AG09319 (cell line): ENCODE data around the gene CTPS2.

Experiments used
- DNase-seq: peaks from one replicate; pipeline ENCODE4 v3.0.0-alpha.2; 2010; ENCODE audit warnings: low read depth; ENCODE audit errors: extremely low read depth
- TF ChIP-seq, protein P1 (sequence below): IDR thresholded peaks from 2 replicates; pipeline ENCODE4 v1.5.1; 2011; ENCODE audit warnings: low read depth, mild to moderate bottlenecking, inconsistent platforms, low read length, moderate library complexity

CTPS2 gene

GRCh38 chrX:16711893-16712547 is 449 bp downstream of the CTPS2 start:
- TF ChIP-seq, protein P1, sequence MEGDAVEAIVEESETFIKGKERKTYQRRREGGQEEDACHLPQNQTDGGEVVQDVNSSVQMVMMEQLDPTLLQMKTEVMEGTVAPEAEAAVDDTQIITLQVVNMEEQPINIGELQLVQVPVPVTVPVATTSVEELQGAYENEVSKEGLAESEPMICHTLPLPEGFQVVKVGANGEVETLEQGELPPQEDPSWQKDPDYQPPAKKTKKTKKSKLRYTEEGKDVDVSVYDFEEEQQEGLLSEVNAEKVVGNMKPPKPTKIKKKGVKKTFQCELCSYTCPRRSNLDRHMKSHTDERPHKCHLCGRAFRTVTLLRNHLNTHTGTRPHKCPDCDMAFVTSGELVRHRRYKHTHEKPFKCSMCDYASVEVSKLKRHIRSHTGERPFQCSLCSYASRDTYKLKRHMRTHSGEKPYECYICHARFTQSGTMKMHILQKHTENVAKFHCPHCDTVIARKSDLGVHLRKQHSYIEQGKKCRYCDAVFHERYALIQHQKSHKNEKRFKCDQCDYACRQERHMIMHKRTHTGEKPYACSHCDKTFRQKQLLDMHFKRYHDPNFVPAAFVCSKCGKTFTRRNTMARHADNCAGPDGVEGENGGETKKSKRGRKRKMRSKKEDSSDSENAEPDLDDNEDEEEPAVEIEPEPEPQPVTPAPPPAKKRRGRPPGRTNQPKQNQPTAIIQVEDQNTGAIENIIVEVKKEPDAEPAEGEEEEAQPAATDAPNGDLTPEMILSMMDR = no peak
- no peak for DNase-seq

GRCh38 chrX:16711219-16711811 is 1.2 kb downstream of the CTPS2 start:
- DNase-seq = no peak
- TF ChIP-seq, protein P1 = no peak

DNA sequence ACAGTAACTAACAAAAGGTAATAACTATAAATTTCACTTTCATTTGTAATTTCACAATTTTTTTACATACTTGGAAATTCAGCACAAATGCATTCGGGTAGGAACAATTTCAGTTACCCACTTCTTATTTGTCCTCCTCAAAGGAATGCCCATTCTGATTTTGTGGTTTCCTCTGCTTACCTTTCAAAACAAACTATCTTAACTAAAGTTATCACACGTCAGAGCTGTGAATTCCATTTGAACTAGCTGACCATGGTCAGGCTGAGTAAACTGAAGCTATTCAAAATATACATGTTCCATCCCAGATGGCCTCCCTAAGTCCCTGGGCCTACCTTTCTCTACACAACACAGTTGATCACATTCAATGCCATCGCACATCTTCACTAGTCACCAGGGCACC is 4.5 kb downstream of the CTPS2 start:
- TF ChIP-seq, protein P1 = no peak
- DNase-seq = no peak

GRCh38 chrX:16705370-16705769 is 7.1 kb downstream of the CTPS2 start:
- TF ChIP-seq, protein P1 = no peak
- no peak for DNase-seq

DNA sequence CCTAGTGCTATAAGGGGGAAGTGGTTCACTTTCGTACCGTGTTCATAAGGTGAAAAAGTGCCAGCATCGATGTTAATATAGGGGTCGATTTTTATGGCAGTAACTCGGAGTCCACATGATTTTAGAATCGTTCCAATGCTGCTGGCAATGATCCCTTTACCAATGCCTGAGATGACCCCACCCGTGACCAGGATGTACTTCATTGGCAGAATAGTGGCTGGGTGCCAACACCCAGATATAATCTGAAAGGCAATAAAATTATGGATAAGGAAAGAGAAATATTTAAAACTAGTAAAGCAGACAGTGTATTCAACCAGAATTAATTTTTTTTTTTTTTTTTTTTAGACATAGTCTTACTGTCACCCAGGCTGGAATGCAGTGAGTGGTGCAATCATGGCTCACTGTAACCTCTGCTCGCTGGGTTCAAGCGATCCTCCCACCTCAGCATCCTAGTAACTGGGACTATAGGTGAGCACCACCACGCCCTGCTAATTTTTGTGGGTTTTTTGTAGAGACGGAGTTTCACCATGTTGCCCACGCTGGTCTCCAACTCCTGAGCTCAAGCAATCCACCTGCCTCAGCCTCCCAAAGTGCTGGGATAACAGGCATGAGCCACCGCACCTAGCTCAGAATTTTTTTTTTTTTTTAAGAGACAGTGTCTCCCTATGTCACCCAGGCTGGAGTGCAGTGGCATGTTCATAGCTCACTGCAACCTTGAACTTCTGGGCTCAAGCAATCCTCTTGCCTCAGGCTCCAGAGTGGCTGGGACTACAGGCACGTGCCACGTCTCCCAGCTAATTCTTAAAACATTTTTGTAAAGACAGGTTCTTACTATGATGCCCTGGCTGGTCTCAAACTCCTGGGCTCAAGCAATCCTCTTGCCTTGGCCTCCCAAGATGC is 9.5 kb downstream of the CTPS2 start:
- no peak for DNase-seq
- TF ChIP-seq, protein P1 = no peak

GRCh38 chrX:16700734-16701133 is 11.7 kb downstream of the CTPS2 start:
- DNase-seq = no peak

More at GRCh38 chrX:16700734-16701133, 11.7 kb downstream of the CTPS2 start:
- TF ChIP-seq, protein P1 = no peak
